Measurements from ENCODE around the gene RSBN1L.

Gene RSBN1L

DNA sequence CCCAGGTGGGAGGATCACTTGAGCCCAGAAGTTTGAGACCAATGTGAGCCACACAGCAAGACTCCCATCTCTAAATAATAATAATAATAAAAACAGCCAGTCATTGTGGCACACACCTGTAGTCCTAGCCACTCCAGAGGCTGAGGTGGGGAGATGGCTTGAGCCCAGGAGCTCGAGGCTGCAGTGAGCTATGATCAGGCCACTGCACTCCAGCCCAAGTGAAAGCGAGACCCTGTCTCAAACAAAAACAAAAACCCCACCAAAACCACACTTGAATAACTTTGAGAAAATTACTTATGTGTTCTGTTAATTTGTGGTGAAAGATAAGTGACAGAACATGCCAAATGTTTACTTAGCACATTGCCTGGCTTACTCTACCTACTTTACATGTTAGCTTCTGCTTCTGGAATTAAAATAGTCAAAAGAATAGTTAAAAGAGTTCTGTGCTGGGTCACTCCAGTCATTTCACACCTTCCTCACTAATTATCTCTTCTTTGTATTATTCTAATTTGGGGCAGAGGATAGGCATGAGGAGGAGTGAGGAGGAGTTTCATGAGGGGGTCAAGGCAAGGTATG, 92.2 kb downstream of the RSBN1L start:
- no peaks in the 10 kb centered on the region for H3K9me3 ChIP-seq (ENCODE audit: severe bottlenecking)
- H3K4me3 ChIP-seq (ENCODE audit: severe bottlenecking), result no peak overlapping the region
- DNase-seq (ENCODE audit: low spot score) (no peak), ATAC-seq (ENCODE audit: low read depth) (no peak)
- H3K27ac ChIP-seq (ENCODE audit: poor library complexity, severe bottlenecking), result no peak overlapping the region
- H3K27me3 ChIP-seq (ENCODE audit: insufficient read depth, poor library complexity, severe bottlenecking), result no peaks in the 10 kb centered on the region
- peaks cover under 1% of the 10 kb centered on the region; the same call in 1 of the 2 replicates for H3K36me3 ChIP-seq (ENCODE audit: low read depth)
- no peaks in the 10 kb centered on the region for H3K4me1 ChIP-seq (ENCODE audit: insufficient read depth, poor library complexity, severe bottlenecking)
- TF ChIP-seq, protein P1, sequence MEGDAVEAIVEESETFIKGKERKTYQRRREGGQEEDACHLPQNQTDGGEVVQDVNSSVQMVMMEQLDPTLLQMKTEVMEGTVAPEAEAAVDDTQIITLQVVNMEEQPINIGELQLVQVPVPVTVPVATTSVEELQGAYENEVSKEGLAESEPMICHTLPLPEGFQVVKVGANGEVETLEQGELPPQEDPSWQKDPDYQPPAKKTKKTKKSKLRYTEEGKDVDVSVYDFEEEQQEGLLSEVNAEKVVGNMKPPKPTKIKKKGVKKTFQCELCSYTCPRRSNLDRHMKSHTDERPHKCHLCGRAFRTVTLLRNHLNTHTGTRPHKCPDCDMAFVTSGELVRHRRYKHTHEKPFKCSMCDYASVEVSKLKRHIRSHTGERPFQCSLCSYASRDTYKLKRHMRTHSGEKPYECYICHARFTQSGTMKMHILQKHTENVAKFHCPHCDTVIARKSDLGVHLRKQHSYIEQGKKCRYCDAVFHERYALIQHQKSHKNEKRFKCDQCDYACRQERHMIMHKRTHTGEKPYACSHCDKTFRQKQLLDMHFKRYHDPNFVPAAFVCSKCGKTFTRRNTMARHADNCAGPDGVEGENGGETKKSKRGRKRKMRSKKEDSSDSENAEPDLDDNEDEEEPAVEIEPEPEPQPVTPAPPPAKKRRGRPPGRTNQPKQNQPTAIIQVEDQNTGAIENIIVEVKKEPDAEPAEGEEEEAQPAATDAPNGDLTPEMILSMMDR (IDR thresholded peaks at IDR 0.05; ENCODE audit: poor library complexity, severe bottlenecking), result no peak

DNA sequence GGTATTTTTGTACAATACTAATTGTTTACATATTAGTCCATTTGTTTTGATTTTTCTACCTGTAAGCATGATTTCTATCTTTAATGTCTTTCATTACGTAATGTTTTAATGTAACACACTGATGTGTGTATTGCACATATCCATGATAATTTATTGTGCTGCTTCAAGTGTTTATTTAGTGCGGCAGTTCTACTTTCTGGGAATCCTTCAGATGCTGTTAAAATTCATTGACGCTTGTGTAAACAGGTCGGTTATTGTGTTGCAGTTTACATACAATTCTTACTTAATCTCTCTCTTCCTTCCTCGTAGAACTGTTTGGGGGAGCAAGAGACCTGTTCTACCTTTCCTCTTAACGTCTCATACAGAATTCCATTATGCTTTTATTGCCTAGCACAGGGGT, 95.1 kb downstream of the RSBN1L start:
- H3K27me3 ChIP-seq (ENCODE audit: insufficient read depth, poor library complexity, severe bottlenecking), result no peaks in the 10 kb centered on the region
- TF ChIP-seq, protein P1 (IDR thresholded peaks at IDR 0.05; ENCODE audit: poor library complexity, severe bottlenecking), result no peak
- peaks cover 2% of the 10 kb centered on the region for H3K4me1 ChIP-seq (ENCODE audit: insufficient read depth, poor library complexity, severe bottlenecking)
- no peak overlapping the region for H3K4me3 ChIP-seq (ENCODE audit: severe bottlenecking)
- no peak for DNase-seq (ENCODE audit: low spot score)
- peaks cover 13% of the 10 kb centered on the region; the same call in 1 of the 2 replicates for H3K36me3 ChIP-seq (ENCODE audit: low read depth)
- H3K27ac ChIP-seq (ENCODE audit: poor library complexity, severe bottlenecking), result no peak overlapping the region
- ATAC-seq (ENCODE audit: low read depth), result no peak
- no peaks in the 10 kb centered on the region for H3K9me3 ChIP-seq (ENCODE audit: severe bottlenecking)

DNA sequence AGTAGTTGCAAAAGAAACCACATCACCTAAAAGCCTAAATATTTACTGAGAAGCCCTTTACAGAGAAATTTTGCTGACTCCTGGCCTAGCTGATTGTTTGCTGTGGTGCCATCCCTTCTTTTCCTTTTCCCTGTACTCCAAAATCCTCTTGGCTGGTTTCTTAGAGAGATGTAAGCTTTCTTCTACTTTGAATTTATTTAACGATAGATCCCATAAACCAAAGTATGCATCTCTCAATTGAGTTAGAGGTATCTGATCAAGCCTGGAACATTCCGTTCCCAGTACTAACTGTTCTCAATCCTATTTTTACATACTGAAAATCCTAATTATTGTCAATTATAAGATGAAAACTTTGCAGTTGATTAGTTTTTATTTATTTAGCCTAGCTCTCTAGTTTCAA, 95.7 kb downstream of the RSBN1L start:
- Histone ChIP-seq H3K4me1 (ENCODE audit: insufficient read depth, poor library complexity, severe bottlenecking) (peaks cover 8% of the 10 kb centered on the region), H3K4me3 (ENCODE audit: severe bottlenecking) (no peak overlapping the region), H3K27ac (ENCODE audit: poor library complexity, severe bottlenecking) (no peak overlapping the region), H3K27me3 (ENCODE audit: insufficient read depth, poor library complexity, severe bottlenecking) (no peaks in the 10 kb centered on the region), H3K9me3 (ENCODE audit: severe bottlenecking) (no peaks in the 10 kb centered on the region), H3K36me3 (ENCODE audit: low read depth) (peaks cover 13% of the 10 kb centered on the region; the same call in 1 of the 2 replicates)
- TF ChIP-seq, protein P1 (IDR thresholded peaks at IDR 0.05; ENCODE audit: poor library complexity, severe bottlenecking), result no peak
- ATAC-seq (ENCODE audit: low read depth), result no peak
- no peak for DNase-seq (ENCODE audit: low spot score)

DNA sequence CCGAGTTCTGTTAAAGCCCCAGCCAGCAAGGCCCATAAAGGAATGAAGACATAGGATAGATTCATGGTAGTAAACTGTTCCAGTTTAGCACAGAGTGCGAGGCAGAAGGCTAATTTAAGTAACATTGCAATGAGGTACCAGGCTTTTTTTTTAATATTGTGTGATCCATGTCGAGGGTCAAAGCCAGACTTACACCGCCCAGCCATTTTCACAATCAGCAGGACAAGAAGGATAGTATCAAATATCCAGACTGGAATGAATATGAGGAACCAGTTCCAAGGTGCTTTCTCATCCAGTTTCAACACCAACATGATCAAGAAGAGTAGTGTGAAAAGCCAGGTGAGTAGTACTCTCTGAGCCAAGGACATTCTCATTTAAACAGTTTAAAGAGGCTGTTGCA, 97.7 kb downstream of the RSBN1L start:
- Histone ChIP-seq H3K4me1 (ENCODE audit: insufficient read depth, poor library complexity, severe bottlenecking) (peaks cover 10% of the 10 kb centered on the region), H3K4me3 (ENCODE audit: severe bottlenecking) (no peak overlapping the region), H3K27ac (ENCODE audit: poor library complexity, severe bottlenecking) (no peak overlapping the region), H3K9me3 (ENCODE audit: severe bottlenecking) (no peaks in the 10 kb centered on the region), H3K27me3 (ENCODE audit: insufficient read depth, poor library complexity, severe bottlenecking) (no peaks in the 10 kb centered on the region), H3K36me3 (ENCODE audit: low read depth) (peaks cover 13% of the 10 kb centered on the region; the same call in 1 of the 2 replicates)
- no peak for ATAC-seq (ENCODE audit: low read depth)
- DNase-seq (ENCODE audit: low spot score), result no peak
- TF ChIP-seq, protein P1 (IDR thresholded peaks at IDR 0.05; ENCODE audit: poor library complexity, severe bottlenecking), result no peak

DNA sequence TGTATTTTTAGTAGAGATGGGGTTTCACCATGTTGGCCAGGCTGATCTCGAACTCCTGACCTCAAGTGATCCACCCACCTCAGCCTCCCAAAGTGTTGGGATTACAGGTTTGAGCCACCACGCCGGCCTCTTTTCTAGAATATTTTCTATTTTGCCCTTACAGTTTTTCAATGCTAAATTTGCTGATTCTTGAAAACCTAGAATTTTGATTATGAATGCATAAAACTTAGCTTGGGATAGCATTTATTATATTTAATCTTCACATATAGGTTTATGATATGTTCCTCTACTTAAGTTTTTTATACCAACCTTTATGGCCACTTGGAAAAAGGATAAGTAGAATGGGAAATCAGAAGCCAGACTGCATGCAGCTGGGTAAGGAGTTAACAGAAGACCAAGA, 99.8 kb downstream of the RSBN1L start:
- ATAC-seq (ENCODE audit: low read depth) (no peak), DNase-seq (ENCODE audit: low spot score) (no peak)
- TF ChIP-seq, protein P1 (IDR thresholded peaks at IDR 0.05; ENCODE audit: poor library complexity, severe bottlenecking), result no peak
- peaks cover 17% of the 10 kb centered on the region for H3K4me1 ChIP-seq (ENCODE audit: insufficient read depth, poor library complexity, severe bottlenecking)
- no peaks in the 10 kb centered on the region for H3K9me3 ChIP-seq (ENCODE audit: severe bottlenecking)
- H3K27ac ChIP-seq (ENCODE audit: poor library complexity, severe bottlenecking), result no peak overlapping the region
- no peaks in the 10 kb centered on the region for H3K27me3 ChIP-seq (ENCODE audit: insufficient read depth, poor library complexity, severe bottlenecking)
- peaks cover 13% of the 10 kb centered on the region; the same call in 1 of the 2 replicates for H3K36me3 ChIP-seq (ENCODE audit: low read depth)
- H3K4me3 ChIP-seq (ENCODE audit: severe bottlenecking), result no peak overlapping the region

Measured in RWPE2 (cell line).